HG02981 (cell line): Measurements from ENCODE around the gene VASH1.
A peak's percentile ranks its signal among the peaks of the same experiment; 100 is the strongest.

ENCODE experiments used
- ATAC-seq: cut with Tn5 transposase; IDR thresholded peaks from one replicate; pipeline ENCODE4 v1.9.1; 2021; ENCODE audit warnings: mild to moderate bottlenecking, moderate library complexity; ENCODE audit not compliant: unreplicated experiment

VASH1 gene

DNA sequence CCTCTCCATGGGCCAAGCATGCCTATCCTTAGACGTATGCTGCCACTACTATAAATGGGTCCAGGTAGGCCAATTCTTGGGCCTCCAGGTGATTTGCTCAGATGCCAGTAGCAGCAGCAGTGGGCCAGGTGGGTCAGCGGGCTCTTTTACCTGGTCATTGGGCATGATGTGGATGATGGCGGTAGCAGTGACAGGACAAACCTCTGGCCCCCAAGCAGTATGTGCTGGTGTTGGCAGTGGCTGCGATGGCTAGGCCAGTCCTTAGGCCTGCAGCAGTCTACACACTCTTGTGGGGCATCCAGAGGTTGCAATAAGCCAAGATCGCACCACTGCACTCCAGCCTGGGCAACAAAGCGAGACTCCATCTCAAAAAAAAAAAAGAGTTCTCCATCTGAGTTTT, 19.1 kb upstream of the VASH1 start:
- no peak for ATAC-seq

- no peak for ATAC-seq
Measured at GRCh38 chr14:76742966-76743365, 18.3 kb upstream of the VASH1 start.

GRCh38 chr14:76752744-76753143, 8.5 kb upstream of the VASH1 start:
- no peak for ATAC-seq

DNA sequence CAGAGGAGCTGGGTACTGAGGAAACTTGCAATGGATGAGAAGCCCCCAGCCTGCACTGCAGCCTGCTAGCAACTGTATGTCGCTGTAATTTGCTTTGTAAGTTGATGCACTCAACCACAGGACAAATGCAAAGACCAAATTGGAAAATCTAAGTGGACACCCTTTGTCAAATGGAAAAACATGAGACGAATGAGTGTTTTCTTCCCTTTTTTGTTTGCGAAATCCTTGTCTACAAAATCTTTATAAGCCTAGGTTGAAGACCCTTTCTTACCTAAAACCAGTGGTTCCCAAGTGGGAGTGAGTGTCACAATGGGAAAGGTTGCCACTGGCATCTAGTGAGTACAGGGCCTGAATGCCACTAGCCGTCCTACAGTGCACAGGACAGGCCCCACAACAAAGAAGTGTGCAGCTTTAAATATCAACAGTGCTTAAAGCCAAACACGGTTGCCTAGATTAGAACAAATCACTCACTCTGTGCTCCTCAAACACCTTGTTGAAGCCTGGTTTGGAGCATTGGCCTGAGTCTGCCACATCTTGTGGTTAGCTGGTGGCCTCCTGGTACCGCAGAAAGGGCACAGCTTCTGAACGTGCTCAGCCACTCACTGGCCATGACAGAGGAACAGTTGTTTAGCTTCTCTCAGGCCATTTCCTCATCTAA, 7.6 kb upstream of the VASH1 start:
- no peak for ATAC-seq

DNA sequence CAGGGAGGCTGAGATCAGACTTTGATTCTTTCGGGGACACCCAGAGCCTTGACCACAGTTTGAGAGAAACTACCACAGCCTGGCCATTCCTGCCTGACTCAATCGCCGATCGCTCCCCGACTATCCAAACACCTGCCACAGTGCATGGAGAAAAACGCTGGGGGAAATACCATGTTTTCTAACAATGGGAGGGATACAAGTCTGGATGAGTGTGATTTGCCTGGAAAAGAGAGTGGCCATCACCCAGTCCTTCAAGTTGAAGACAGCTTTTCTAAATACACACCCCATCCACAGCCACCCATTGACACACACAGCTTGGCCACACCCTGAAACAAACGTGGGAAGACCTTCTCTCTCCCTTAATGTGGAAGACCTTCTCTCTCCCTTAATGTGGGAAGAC, 6.7 kb upstream of the VASH1 start:
- no peak for ATAC-seq

DNA sequence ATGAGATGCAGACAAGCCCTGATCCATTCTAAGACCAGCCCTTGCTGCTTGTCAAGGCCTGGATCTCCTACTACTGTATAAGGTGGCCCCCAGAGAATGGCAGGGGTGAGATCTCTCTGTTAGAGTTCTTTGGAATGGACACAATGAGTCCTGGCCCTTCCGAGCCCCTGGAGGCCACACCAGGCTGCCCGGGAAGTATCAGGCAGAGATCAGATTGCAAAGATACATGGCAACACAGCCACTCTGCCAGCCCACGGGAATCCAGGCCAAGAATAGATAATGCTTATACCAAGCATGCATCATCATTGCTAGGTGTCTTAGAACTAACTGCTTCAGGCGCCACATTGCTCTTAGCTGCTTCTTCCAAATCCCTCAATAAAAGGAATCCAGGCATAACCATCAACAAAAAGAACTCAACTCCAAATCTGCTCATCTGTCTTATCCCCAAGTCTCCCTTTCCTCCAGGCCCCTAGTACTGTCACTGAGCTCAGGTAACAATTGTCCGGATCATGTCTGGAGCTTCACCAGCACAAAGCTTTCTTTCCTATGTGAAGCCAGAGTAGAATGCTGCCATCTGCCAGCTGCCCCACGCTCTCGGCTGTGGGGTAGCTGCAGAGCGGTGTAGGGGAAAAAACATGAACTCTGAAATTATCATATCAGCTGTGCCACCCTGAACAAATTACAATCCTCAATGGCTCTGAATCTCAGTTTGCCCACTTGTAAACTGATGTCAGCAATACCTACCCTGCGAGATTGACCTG, 5.5 kb upstream of the VASH1 start:
- no peak for ATAC-seq

- ATAC-seq, result no peak
Measured at GRCh38 chr14:76756371-76756750, 4.9 kb upstream of the VASH1 start.

GRCh38 chr14:76759589-76759988, 1.7 kb upstream of the VASH1 start:
- ATAC-seq, result no peak

DNA sequence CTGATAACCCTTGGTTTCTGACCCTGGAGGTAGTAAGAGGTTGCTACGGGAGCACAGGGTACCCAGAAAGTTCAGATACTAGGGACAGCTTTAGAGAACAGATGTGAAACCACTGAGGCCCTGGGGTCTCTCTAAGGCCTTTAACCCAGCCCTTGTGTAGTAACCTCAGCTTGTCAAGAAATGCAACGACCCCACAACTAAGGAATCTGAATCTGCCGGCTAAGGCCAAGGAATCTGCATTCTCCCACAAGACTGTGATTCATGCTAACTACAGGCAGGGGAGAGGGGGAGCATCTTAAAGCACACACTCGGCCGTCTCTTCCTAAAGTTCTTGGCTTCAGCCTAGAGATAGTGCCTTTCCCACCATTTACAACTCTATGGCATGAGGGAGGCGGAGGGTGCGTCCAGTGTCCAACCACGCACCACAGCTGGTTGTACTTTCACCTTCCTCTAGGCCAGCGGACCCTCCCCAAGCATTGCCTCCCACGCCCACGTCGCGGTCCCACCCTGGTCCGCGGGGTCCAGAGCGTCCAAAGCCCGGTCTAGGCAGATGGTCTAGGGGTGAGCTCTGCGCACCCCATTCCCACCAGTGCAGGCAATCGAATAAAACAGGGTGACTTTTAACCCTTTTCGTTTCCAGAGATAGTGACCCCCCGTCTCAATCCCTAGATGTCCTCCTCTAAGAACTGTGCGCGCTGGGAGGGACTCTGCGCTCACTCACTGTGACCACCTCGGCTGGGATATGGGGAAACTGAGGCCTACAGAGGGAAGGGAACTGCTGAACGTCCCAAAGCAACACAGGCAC, 735 bp upstream of the VASH1 start:
- ATAC-seq, result no peak

- ATAC-seq, result peak; percentile 15
Measured at GRCh38 chr14:76761960-76762410, 717 bp downstream of the VASH1 start.

DNA sequence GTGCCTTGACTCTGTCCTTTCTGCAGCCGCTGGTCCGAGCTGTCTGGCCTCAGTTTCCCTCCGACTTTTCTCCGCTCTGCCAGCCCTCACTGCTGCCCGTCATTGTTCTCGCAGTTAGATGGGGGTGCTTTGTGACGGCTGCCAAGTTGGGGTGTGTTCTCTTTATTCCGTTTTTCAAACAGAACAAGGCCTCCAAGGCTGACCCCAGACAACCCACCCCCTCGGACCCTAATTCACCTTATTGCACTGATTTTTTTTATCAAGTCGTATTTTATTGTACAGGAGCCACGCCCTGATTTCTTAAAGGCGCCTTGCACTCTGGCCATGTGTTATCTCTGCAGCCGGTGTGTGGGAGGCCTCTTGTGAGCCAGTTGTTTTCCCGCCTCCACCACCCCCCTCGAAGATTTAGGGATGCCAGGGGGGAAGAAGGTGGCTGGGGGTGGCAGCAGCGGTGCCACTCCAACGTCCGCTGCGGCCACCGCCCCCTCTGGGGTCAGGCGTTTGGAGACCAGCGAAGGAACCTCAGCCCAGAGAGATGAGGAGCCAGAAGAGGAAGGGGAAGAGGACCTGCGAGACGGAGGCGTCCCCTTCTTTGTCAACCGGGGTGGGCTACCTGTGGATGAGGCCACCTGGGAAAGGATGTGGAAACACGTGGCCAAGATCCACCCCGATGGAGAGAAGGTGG, 1.3 kb downstream of the VASH1 start:
- ATAC-seq, result no peak

DNA sequence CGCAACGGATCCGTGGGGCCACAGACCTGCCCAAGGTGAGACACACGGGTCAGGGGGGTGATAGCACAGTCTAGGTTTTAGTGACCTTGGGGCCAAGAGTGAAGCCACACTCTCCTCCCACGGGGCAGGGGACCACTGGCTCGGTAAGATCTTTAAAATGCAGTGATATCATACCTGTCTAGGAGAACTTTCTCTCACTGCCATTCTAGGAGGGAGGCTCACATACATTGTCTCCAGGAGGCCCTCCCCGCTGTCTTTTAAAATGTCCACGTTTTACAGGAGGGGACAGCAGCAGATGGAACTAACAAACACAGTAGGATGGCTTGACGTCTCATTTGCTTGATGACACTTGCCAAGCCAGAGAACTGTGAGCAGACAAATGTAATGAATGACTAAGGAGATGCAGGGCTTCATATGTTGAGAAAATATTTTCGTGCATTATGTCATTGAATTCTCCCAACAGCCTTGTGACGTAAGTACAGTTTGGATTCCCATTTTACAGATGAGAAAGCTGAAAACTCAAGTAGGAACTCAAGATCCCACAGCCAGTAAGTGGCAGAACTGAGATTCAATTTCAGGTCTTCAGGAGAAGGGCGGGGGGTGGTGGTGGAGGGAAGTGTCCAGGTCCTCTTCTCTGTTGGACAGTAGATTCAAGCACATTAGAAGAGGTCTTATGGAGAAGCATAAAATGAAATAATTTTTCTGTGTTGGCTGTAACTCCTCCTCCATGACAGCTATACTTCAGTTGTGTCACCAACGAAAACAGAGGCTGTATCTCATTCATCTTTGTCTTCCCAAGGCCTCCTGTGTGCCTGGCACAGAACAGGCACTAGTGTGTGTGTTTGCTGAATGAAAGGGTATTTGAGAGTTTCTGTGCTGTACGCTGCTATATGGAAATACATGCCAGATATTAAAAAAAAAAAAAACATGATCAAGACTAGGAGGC, 2.1 kb downstream of the VASH1 start:
- ATAC-seq, result no peak

- ATAC-seq, result no peak
Measured at GRCh38 chr14:76765461-76765931, 4.2 kb downstream of the VASH1 start.

DNA sequence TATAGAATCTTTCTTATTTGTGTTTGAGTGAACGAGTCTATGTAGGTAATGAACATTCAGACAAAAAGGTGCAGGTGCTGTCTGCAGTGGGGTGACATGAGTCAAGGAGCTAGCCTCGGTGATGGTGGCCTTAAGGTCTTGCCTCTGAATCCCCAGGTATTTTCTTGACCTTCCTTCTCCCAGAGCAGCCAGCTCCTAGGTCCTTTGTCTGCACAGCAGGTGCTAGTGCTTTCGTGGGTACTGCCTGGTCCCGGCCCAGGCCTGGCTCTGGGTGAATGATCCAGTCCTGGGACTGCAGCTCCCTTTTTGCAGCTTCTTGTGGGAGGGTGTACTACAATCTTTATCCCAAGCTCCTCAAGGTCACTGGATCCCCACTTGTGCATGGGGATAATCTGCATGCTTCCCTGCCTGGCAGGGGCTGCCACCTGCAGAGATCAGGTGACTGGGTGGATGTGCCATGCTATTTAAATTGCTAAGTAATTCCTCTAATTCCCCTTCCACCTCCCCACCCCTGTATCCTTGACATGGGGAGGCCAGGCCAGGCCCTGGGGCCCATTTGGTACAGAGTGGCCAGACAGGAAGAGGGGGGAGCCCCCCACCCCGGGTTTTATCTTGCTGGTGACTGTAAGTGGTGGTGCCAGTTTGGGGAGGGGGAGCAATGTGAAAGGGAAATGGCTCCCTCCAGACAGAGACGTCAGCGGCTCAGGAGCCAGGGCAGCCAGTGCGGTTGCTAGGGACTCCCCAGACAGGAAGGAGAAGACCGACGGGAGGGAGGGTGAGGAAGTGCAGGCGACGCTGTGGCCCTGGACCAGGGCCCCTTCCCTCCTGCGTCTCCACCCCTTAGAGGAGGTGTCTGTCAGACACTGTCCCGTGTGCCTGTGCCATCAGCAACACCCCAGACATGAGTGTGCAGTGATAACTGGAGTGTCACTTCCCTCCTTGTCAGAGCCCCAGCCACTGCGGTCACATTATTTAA, 6.7 kb downstream of the VASH1 start:
- peak; percentile 92 for ATAC-seq

DNA sequence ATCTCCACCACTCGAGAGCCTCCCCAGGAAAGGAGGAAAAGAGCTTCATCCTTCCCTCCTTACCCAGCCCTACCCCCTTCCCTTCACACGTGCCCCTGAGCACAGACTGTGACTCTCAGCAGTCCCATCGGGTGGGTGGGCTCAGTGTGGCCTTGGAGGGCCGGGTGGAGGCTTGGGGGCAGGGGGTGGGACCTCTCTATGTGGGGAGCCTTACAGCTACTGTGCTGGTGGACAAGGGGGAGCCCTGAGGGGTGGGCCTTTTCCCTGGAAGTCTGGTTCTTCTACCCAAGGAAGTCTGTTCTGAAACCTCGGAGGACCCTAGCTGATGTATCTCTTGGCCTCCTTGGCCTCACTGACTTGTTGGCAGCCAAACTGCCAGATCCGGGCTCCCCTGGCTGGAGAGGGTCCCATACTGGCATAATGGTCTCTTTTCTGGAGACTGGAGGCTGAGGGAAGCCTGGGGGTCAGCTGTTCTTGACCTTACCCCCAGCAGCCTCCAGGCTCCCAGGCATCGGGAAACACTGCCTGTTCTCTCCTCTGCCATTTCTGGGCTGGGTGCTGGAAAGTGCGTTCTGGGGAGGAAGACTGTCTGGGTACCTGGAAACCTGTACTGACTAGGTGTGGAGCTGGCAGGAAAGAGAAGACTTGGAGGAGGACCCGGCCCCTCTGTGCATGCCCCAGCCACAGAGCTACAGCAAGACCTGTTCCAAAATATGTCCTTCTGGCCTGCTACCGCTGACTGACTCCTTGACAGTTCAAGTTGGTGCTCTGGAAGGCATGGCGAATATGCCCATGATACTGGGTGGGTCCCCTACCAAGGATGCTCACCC, 7.6 kb downstream of the VASH1 start:
- ATAC-seq, result peak; percentile 8

- ATAC-seq, result no peak
Measured at GRCh38 chr14:76769636-76770292, 8.5 kb downstream of the VASH1 start.
